ENCODE data around the gene SOX6. TPM values are rescaled to one million over a fixed set of nuclear protein-coding genes. Genes with fewer than 3 reads are reported as not detected.
A peak's percentile ranks its signal among the peaks of the same experiment; 100 is the strongest.

SOX6 gene
- polyA plus RNA-seq, 1 experiment, result 6.0 TPM

DNA sequence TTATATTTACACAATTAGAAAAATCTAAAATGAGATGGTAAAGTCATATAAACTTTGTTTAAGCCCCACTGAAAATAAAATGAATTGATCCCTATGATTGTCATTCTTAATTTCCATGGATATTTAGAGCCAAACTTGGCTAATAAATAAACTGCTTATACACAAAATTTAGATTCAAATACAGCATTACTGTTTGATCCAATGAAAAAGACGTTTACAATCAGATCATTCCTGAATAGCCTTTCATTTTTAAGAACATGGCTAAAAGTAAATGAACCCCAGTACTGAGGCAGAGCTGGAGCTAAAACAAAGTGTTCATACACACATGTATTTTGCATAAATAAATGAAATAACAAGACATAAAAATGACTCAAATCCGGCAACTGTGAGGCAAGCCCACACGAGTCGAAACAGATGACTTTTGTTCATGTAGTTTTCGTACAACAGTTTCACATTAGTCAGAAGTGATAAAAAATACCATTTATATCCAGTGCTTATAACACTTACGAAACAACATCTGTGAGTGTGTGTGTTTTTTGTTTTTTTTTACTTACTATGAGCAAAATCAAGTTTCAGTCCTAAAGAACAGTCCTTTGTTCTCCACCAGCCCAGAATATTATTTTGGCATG lies 386.5 kb downstream of the SOX6 start:
- Histone ChIP-seq H3K4me3 (ENCODE audit: low read depth, low read length) (no peak overlapping the region; the same call in 1 of the 2 replicates), H3K27me3 (ENCODE audit: control insufficient read depth, insufficient read depth, low read length) (no peaks in the 10 kb centered on the region), H3K9me3 (ENCODE audit: control insufficient read depth, insufficient read depth, low read length) (no peaks in the 10 kb centered on the region), H3K27ac (ENCODE audit: low read depth, low read length) (peak overlapping the region; percentile 78)
- ChIA-PET CTCF (interaction anchor here (1.4 kb wide), 1 partner anchor 644 kb away, joined by 6 read pairs; no protein-coding TSS in a partner anchor), POLR2A (no interaction called here)
- peak; percentile 65 for DNase-seq (ENCODE audit: low read depth, low spot score)
- TF ChIP-seq, protein P1, sequence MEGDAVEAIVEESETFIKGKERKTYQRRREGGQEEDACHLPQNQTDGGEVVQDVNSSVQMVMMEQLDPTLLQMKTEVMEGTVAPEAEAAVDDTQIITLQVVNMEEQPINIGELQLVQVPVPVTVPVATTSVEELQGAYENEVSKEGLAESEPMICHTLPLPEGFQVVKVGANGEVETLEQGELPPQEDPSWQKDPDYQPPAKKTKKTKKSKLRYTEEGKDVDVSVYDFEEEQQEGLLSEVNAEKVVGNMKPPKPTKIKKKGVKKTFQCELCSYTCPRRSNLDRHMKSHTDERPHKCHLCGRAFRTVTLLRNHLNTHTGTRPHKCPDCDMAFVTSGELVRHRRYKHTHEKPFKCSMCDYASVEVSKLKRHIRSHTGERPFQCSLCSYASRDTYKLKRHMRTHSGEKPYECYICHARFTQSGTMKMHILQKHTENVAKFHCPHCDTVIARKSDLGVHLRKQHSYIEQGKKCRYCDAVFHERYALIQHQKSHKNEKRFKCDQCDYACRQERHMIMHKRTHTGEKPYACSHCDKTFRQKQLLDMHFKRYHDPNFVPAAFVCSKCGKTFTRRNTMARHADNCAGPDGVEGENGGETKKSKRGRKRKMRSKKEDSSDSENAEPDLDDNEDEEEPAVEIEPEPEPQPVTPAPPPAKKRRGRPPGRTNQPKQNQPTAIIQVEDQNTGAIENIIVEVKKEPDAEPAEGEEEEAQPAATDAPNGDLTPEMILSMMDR (IDR thresholded peaks at IDR 0.05; ENCODE audit: low read depth, low read length), result no peak

DNA sequence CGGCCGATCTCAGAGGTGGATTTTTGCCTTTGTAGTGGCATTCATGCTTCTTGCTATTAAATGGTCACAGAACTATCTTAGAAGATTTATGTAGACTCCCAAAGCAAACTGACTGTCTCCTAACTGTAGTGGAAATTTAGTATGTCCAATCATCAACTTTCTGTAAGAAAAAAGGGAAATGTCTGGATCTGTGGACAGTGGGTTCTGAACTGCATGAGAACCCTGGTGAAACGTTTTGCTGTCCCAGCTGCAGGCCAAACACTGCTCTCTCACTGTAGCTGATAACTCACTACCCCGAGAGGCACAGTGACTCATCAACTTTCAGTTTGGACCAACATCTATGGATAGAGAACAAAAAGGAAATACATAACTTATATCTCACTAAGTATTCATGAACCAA lies 387.1 kb downstream of the SOX6 start:
- no peaks in the 10 kb centered on the region for H3K27me3 ChIP-seq (ENCODE audit: control insufficient read depth, insufficient read depth, low read length)
- ChIA-PET POLR2A (no interaction called here), CTCF (interaction anchor here (1.0 to 1.4 kb wide), 3 partner anchors 143 to 644 kb away, joined by 3 to 9 read pairs (median 6); no protein-coding TSS in a partner anchor)
- TF ChIP-seq, protein P1 (IDR thresholded peaks at IDR 0.05; ENCODE audit: low read depth, low read length), result no peak
- DNase-seq (ENCODE audit: low read depth, low spot score), result peak; percentile 64
- H3K9me3 ChIP-seq (ENCODE audit: control insufficient read depth, insufficient read depth, low read length), result no peaks in the 10 kb centered on the region
- H3K27ac ChIP-seq (ENCODE audit: low read depth, low read length), result peak overlapping the region; percentile 59
- H3K4me3 ChIP-seq (ENCODE audit: low read depth, low read length), result no peak overlapping the region

DNA sequence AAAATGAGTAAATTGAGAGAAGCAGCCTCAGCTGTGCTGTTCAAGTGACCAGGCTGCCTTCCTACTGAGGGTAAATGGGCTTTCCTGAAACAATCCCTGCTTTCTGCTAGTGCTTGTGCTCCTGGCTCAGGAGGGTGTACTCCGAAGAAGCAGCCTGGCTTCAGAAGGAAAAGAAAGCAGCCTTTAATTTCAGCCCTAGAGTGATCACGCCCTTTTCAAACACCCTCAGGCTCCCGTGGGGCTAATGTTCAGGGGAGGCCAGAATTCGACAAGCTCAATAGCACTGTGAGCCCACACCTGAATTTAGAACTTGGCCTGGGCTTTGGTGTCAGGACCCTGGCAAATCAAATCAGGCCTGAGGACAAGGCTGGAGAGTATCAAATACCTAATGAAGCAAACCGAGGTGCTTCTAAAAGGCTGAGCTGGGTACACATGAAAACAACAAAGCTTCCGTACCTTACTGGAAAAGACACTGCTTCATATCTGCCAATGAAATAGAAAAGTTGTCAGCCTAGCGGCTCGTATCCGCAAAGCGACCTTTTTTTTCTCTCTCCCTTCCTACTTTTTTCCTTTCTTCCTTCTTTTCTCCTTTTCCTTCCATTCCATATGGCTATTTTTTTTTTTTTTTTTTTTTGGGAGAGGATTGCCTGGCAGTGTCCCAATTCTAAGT lies 387.8 kb downstream of the SOX6 start:
- Histone ChIP-seq H3K4me3 (ENCODE audit: low read depth, low read length) (no peak overlapping the region), H3K27me3 (ENCODE audit: control insufficient read depth, insufficient read depth, low read length) (no peaks in the 10 kb centered on the region), H3K27ac (ENCODE audit: low read depth, low read length) (peak overlapping the region; percentile 59), H3K9me3 (ENCODE audit: control insufficient read depth, insufficient read depth, low read length) (no peaks in the 10 kb centered on the region)
- CTCF ChIA-PET, result interaction anchor here (0.7 to 1.4 kb wide), 6 partner anchors 11 to 645 kb away, joined by 3 to 9 read pairs (median 4); no protein-coding TSS in a partner anchor
- TF ChIP-seq, protein P1 (IDR thresholded peaks at IDR 0.05; ENCODE audit: low read depth, low read length), result no peak
- POLR2A ChIA-PET, result interaction anchor here (0.6 kb wide), 2 partner anchors 42 to 99 kb away, joined by 3 read pairs; no protein-coding TSS in a partner anchor
- no peak for DNase-seq (ENCODE audit: low read depth, low spot score)

DNA sequence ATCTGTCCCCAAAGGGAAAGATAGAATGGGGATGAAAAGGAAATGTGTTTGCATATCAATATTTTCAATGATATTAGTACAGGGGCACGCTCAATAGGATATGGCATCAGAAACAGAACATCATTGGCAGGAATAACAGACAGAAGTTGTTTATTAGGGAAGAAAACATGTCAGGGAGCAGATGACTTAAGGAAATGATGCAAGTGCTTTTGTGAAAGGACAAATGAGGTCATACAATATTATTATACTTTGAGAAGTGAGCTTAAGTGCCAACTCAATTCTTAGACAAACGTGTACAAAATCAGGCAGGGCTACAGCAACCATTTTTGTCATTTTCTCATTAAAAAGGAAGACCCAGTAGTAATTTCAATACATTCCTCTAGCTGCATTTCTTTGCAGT lies 388.4 kb downstream of the SOX6 start:
- H3K27me3 ChIP-seq (ENCODE audit: control insufficient read depth, insufficient read depth, low read length), result no peaks in the 10 kb centered on the region
- DNase-seq (ENCODE audit: low read depth, low spot score), result no peak
- peak overlapping the region; percentile 59 for H3K27ac ChIP-seq (ENCODE audit: low read depth, low read length)
- ChIA-PET POLR2A (interaction anchor here (0.6 kb wide), 1 partner anchor 100 kb away, joined by 3 read pairs; no protein-coding TSS in a partner anchor), CTCF (interaction anchor here (0.5 to 0.9 kb wide), 2 partner anchors 97 to 149 kb away, joined by 3 read pairs; no protein-coding TSS in a partner anchor)
- H3K9me3 ChIP-seq (ENCODE audit: control insufficient read depth, insufficient read depth, low read length), result no peaks in the 10 kb centered on the region
- H3K4me3 ChIP-seq (ENCODE audit: low read depth, low read length), result no peak overlapping the region
- TF ChIP-seq, protein P1 (IDR thresholded peaks at IDR 0.05; ENCODE audit: low read depth, low read length), result no peak

DNA sequence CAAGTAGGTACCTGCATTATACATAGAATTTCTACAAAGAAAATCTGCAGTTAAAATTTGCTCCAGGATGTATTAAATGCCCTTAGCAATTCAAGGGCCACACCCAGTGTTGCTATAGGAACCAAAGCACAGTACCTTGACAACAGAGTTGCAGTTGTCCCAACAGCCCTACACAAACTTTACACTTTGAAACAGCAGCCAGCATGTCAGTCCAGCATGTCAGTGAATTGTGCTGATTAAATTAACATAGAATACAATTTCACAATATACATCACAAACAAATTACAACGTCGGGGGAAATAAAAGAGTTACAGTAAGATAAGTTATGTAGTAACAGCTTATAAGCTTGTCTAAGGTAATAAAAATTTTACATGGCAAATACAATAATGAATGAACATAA lies 389.2 kb downstream of the SOX6 start:
- H3K9me3 ChIP-seq (ENCODE audit: control insufficient read depth, insufficient read depth, low read length), result no peaks in the 10 kb centered on the region
- TF ChIP-seq, protein P1 (IDR thresholded peaks at IDR 0.05; ENCODE audit: low read depth, low read length), result no peak
- no peak overlapping the region for H3K4me3 ChIP-seq (ENCODE audit: low read depth, low read length)
- H3K27me3 ChIP-seq (ENCODE audit: control insufficient read depth, insufficient read depth, low read length), result no peaks in the 10 kb centered on the region
- DNase-seq (ENCODE audit: low read depth, low spot score), result no peak
- ChIA-PET POLR2A (no interaction called here), CTCF (interaction anchor here (0.8 kb wide), 1 partner anchor 647 kb away, joined by 4 read pairs; no protein-coding TSS in a partner anchor)
- H3K27ac ChIP-seq (ENCODE audit: low read depth, low read length), result no peak overlapping the region

Measured in AG04450 (cell line).